ENCODE data around the gene TMEM138. TPM values are rescaled to one million over a fixed set of nuclear protein-coding genes. Genes with fewer than 3 reads are reported as not detected.

Gene TMEM138
- total and polyA plus RNA-seq, 2 of the 13 experiments (the other 11 are each of a cell fraction or from before 2014, with no cell fraction given), result 43.5 to 61.0 TPM

GRCh38 chr11:61361741-61362541 is at the start of gene TMEM138, which contains the start of gene CYB561A3 (continued):
- 0 out of 2 replicates have a peak, but pooled peaks have one; percentile 88 for TF ChIP-seq FOXO4 (CRISPR knock-in tag; conservative IDR thresholded peaks at IDR 0.05)
- TF ChIP-seq ZBTB34 (CRISPR knock-in tag; IDR thresholded peaks at IDR 0.05), result 0 out of 2 replicates have a peak, but pooled peaks have one; percentile 26
- TF ChIP-seq SMAD9 (CRISPR knock-in tag; IDR thresholded peaks at IDR 0.05), result no peak
- TF ChIP-seq KAT7 (CRISPR knock-in tag; IDR thresholded peaks at IDR 0.05; ENCODE audit: borderline replicate concordance), result no peak; the same call in 1 of the 2 replicates
- peak; percentile 78; the same call in 1 of the 2 replicates for TF ChIP-seq TBX2 (CRISPR knock-in tag; IDR thresholded peaks at IDR 0.05; ENCODE audit: borderline replicate concordance)
- peak; percentile 11 for TF ChIP-seq ZNF772 (CRISPR knock-in tag; IDR thresholded peaks at IDR 0.05)
- TF ChIP-seq ZNF235 (CRISPR knock-in tag; IDR thresholded peaks at IDR 0.05; ENCODE audit: borderline replicate concordance), result peak; percentile 86; the same call in 1 of the 2 replicates
- no peak; the same call in 1 of the 2 replicates for TF ChIP-seq ZKSCAN8 (CRISPR knock-in tag; IDR thresholded peaks at IDR 0.05; ENCODE audit: borderline replicate concordance)
- TF ChIP-seq SKI (IDR thresholded peaks at IDR 0.05; ENCODE audit: partially characterized antibody), result no peak
- TF ChIP-seq ZNF121 (CRISPR knock-in tag; IDR thresholded peaks at IDR 0.05), result no peak
- no peak for TF ChIP-seq IKZF1 (IDR thresholded peaks at IDR 0.05)
- peak; percentile 78 for TF ChIP-seq GABPA (IDR thresholded peaks at IDR 0.05; ENCODE audit: low read depth, low read length)
- TF ChIP-seq GABPA (CRISPR knock-in tag; IDR thresholded peaks at IDR 0.05; ENCODE audit: low read depth), result peak; percentile 96
- TF ChIP-seq ZNF670 (CRISPR knock-in tag; IDR thresholded peaks at IDR 0.05; ENCODE audit: borderline replicate concordance), result no peak
- no peak for TF ChIP-seq PRDM4 (CRISPR knock-in tag; IDR thresholded peaks at IDR 0.05; ENCODE audit: borderline replicate concordance)
- TF ChIP-seq TARDBP (CRISPR knock-in tag; IDR thresholded peaks at IDR 0.05), result peak; percentile 45
- TF ChIP-seq ZMAT3 (CRISPR knock-in tag; conservative IDR thresholded peaks at IDR 0.05), result peak; percentile 82
- TF ChIP-seq ZNF816 (CRISPR knock-in tag; IDR thresholded peaks at IDR 0.05; ENCODE audit: borderline replicate concordance), result no peak
- TF ChIP-seq RERE (CRISPR knock-in tag; IDR thresholded peaks at IDR 0.05; ENCODE audit: low read depth), result no peak
